Nephron (organoid): ENCODE data around the gene TCAF1.

ENCODE experiments used
- H3K27ac Mint-ChIP-seq, 3 experiments: 2 replicates each; pipeline ENCODE4 v1.8.0; 2020; ENCODE audit warnings: mixed read lengths in 3 of 3, mild to moderate bottlenecking in 2 of 3, moderate library complexity in 1 of 3
- H3K27me3 Mint-ChIP-seq: 2 replicates; pipeline ENCODE4 v1.8.0; 2021; ENCODE audit warnings: low read depth, mild to moderate bottlenecking, moderate library complexity, mixed read lengths
- H3K36me3 Mint-ChIP-seq: 2 replicates; pipeline ENCODE4 v1.8.0; 2020; ENCODE audit warnings: low read depth, mixed read lengths
- H3K4me1 Mint-ChIP-seq: 2 replicates; pipeline ENCODE4 v1.8.0; 2020; ENCODE audit warnings: mixed read lengths
- H3K4me3 Mint-ChIP-seq, 3 experiments: 2 replicates each; pipeline ENCODE4 v1.8.0; 2020; ENCODE audit warnings: mild to moderate bottlenecking in 3 of 3, mixed read lengths in 3 of 3, moderate library complexity in 2 of 3
- H3K9me3 Mint-ChIP-seq: 2 replicates; pipeline ENCODE4 v1.8.0; 2020; ENCODE audit warnings: mixed read lengths
- TF ChIP-seq, protein P1 (sequence below), 3 experiments: fragments of 200-600 bp; sonication (generic); IDR thresholded peaks; one replicate each; pipeline ENCODE4 v1.5.0; 2021; ENCODE audit warnings: antibody characterized with exemption in 3 of 3; ENCODE audit not compliant: unreplicated experiment in 3 of 3

The TCAF1 gene

GRCh38 chr7:143898810-143899209, 3.2 kb downstream of the TCAF1 start:
- Mint-ChIP-seq H3K27me3 (no peaks in the 10 kb centered on the region), H3K36me3 (peaks cover 14% of the 10 kb centered on the region), H3K4me1 (peaks cover 37% of the 10 kb centered on the region), H3K4me3 (peak overlapping the region in 1 of 3 experiments; percentile 97), H3K27ac (no peak overlapping the region), H3K9me3 (peaks cover 3% of the 10 kb centered on the region)
- TF ChIP-seq, protein P1, sequence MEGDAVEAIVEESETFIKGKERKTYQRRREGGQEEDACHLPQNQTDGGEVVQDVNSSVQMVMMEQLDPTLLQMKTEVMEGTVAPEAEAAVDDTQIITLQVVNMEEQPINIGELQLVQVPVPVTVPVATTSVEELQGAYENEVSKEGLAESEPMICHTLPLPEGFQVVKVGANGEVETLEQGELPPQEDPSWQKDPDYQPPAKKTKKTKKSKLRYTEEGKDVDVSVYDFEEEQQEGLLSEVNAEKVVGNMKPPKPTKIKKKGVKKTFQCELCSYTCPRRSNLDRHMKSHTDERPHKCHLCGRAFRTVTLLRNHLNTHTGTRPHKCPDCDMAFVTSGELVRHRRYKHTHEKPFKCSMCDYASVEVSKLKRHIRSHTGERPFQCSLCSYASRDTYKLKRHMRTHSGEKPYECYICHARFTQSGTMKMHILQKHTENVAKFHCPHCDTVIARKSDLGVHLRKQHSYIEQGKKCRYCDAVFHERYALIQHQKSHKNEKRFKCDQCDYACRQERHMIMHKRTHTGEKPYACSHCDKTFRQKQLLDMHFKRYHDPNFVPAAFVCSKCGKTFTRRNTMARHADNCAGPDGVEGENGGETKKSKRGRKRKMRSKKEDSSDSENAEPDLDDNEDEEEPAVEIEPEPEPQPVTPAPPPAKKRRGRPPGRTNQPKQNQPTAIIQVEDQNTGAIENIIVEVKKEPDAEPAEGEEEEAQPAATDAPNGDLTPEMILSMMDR (IDR thresholded peaks at IDR 0.05; ENCODE audit: unreplicated experiment in 3 of 3), result no peak

DNA sequence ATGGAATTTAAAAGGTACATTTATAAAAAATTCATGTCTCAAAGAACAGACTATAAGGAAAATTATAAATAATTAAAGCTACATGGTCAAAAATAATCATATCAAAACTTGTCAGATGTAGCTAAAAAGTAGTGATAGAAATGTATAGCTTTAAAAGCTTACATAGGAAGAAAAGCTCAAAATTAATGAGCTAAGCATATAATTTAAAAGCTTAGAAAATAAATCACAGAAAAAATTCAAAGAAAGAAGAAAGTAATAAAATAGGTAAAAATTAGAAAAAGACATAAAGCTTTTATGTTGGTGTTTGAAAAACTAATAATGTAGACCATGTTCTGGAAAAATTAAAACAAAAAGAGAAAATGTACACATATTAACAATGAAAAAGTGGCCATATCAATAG, 5.3 kb downstream of the TCAF1 start:
- no peak overlapping the region for H3K27ac Mint-ChIP-seq
- peaks cover 26% of the 10 kb centered on the region for H3K4me1 Mint-ChIP-seq
- TF ChIP-seq, protein P1 (IDR thresholded peaks at IDR 0.05; ENCODE audit: unreplicated experiment in 3 of 3), result no peak
- no peak overlapping the region for H3K4me3 Mint-ChIP-seq
- H3K27me3 Mint-ChIP-seq, result no peaks in the 10 kb centered on the region
- H3K36me3 Mint-ChIP-seq, result peaks cover 28% of the 10 kb centered on the region
- H3K9me3 Mint-ChIP-seq, result peaks cover 11% of the 10 kb centered on the region

GRCh38 chr7:143892527-143893300, 9.3 kb downstream of the TCAF1 start:
- TF ChIP-seq, protein P1 (IDR thresholded peaks at IDR 0.05; ENCODE audit: unreplicated experiment in 3 of 3), result no peak
- Mint-ChIP-seq H3K4me3 (no peak overlapping the region), H3K36me3 (peaks cover 59% of the 10 kb centered on the region), H3K4me1 (no peaks in the 10 kb centered on the region), H3K27me3 (no peaks in the 10 kb centered on the region), H3K9me3 (peaks cover 40% of the 10 kb centered on the region), H3K27ac (no peak overlapping the region)

GRCh38 chr7:143891457-143891856, 10.5 kb downstream of the TCAF1 start:
- Mint-ChIP-seq H3K9me3 (peaks cover 40% of the 10 kb centered on the region), H3K4me3 (no peak overlapping the region), H3K36me3 (peaks cover 59% of the 10 kb centered on the region), H3K27me3 (no peaks in the 10 kb centered on the region), H3K4me1 (peaks cover 6% of the 10 kb centered on the region), H3K27ac (no peak overlapping the region)
- TF ChIP-seq, protein P1 (IDR thresholded peaks at IDR 0.05; ENCODE audit: unreplicated experiment in 3 of 3), result no peak

DNA sequence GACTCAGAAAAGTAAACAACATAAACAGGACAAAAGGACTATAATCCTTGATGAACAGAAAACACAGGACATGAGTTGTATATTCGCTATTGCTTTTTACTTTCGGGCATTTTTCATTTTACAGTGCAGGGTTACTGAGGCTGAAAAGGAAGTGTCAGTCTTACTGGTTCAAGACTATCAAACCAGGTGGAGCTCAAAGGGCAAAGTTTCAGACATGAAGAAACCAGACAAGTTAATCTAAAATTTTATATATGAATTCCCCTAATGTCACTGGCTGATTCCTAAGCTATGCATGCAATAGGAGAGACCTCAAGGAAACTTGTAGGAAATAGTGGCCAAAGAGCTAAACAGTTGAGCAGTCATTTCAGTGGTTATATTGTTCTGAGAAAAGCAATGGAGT, 11.4 kb downstream of the TCAF1 start:
- Mint-ChIP-seq H3K36me3 (peaks cover 59% of the 10 kb centered on the region), H3K4me3 (no peak overlapping the region), H3K27ac (no peak overlapping the region), H3K4me1 (peaks cover 6% of the 10 kb centered on the region), H3K9me3 (peaks cover 40% of the 10 kb centered on the region), H3K27me3 (no peaks in the 10 kb centered on the region)
- TF ChIP-seq, protein P1 (IDR thresholded peaks at IDR 0.05; ENCODE audit: unreplicated experiment in 3 of 3), result no peak

DNA sequence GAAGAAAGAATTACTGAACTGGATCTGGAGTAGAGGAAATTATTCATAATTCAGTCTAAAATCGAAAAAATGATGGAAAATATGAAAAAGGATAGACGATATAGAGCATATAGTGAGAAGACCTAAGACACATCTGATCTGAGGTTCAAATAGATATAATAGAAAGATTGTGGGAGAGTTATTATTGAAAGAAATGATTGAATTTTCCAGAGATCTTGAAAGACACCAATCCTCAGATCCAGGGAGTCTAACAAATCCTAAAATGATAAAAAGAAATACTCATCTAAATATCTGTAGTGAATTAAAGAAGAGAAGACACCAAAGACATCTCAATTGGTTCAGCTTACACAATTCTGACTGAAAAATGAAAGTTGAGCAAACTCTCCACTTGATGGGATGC, 12.9 kb downstream of the TCAF1 start:
- H3K4me1 Mint-ChIP-seq, result peaks cover 10% of the 10 kb centered on the region
- TF ChIP-seq, protein P1 (IDR thresholded peaks at IDR 0.05; ENCODE audit: unreplicated experiment in 3 of 3), result no peak
- no peak overlapping the region for H3K4me3 Mint-ChIP-seq
- H3K27me3 Mint-ChIP-seq, result no peaks in the 10 kb centered on the region
- H3K9me3 Mint-ChIP-seq, result peaks cover 37% of the 10 kb centered on the region
- H3K27ac Mint-ChIP-seq, result no peak overlapping the region
- H3K36me3 Mint-ChIP-seq, result peaks cover 51% of the 10 kb centered on the region
